22Rv1 (cell line): ENCODE data around the gene JMJD1C.

Experiments
- H3K27ac ChIP-seq: fragments of 450-650 bp; 2 replicates; pipeline ENCODE4 v1.5.1; 2017
- ZFX ChIP-seq: fragments of 450-650 bp; IDR thresholded peaks from 2 replicates; pipeline ENCODE4 v1.6.1; 2017; ENCODE audit warnings: antibody characterized with exemption, borderline replicate concordance
- TF ChIP-seq, protein P1 (sequence below): fragments of 450-650 bp; IDR thresholded peaks from 2 replicates; pipeline ENCODE4 v1.5.1; 2017; ENCODE audit warnings: mild to moderate bottlenecking

The JMJD1C gene

DNA sequence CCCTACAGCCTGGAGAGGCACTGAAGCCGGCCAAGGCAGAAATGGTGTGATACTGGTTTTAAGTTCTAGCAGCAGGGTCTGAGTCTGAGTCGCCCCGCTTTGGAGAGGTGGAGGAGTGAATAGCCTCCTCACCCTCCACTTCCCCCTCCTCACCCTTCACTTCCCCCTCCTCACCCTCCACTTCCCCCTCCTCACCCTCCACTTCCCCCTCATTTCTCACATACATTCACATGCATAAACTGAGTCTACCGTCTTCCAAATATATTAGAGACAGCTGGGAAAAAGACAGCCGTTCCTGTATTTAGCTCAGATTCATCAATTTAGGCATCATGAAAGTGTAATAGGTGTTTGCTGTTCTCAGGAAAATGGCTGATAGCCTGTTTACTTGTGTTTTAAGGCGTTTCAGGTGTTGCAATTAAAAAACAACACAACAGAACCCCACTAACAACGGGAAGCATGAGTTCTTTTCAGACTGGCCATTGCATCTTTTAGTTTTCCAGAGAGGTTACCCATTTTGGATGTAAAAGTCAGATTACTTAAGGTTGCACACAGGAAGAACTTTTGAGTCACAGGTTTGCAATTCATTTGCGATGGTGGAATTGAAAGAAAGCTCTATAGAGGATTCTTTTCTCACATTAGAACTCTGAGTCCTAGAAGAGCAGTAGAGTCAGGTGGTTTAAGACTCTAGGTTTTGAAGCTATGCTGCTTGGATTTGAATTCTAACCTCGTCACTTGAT is 331.8 kb downstream of the JMJD1C start:
- no peak overlapping the region for H3K27ac ChIP-seq
- no peak for TF ChIP-seq ZFX
- TF ChIP-seq, protein P1, sequence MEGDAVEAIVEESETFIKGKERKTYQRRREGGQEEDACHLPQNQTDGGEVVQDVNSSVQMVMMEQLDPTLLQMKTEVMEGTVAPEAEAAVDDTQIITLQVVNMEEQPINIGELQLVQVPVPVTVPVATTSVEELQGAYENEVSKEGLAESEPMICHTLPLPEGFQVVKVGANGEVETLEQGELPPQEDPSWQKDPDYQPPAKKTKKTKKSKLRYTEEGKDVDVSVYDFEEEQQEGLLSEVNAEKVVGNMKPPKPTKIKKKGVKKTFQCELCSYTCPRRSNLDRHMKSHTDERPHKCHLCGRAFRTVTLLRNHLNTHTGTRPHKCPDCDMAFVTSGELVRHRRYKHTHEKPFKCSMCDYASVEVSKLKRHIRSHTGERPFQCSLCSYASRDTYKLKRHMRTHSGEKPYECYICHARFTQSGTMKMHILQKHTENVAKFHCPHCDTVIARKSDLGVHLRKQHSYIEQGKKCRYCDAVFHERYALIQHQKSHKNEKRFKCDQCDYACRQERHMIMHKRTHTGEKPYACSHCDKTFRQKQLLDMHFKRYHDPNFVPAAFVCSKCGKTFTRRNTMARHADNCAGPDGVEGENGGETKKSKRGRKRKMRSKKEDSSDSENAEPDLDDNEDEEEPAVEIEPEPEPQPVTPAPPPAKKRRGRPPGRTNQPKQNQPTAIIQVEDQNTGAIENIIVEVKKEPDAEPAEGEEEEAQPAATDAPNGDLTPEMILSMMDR, result no peak

DNA sequence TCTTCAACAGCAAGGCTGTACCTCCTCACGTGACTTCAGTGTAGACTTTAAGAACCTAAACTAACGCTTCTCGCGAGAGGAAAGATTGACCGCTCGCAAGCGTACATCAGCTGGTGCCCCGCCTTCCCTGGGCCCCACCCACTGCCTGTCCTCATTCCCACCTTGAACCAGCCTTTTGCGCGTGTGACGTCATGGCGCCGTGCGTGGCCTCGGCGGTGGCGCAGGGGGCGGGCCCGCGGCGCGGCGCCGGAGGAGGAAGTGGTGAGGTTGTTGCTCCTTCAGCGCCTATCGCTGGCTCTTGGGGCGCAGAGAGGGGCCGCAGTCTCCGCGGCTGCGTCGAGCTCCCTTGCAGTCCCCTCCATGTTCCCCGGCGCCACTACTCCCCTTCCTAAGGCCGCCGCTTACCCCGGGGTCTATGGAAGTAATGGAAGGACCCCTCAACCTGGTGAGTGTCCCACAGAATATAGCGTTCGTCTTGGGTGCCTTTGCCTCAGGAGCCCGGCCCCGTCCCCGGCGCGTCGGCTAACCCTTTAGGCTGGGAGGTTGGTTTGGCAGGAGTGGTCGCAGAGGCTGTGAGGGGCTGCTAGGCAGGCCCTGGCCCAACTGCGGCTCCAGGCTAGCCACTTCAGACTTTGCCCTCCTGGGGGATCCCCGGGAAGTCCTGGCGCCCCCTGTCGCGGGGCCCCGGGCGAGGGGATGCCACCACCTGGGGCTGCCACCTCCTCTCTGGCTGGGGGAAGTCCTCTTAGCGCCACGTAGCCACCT is 332.5 kb downstream of the JMJD1C start, which contains the start of gene NRBF2:
NRBF2 (plus strand) TSS at position 273 of the 765 bp plus-strand sequence; CDS start at position 416, 143 bp downstream.
- peak within 1 kb of the TSS; percentile 53 for H3K27ac ChIP-seq
- TF ChIP-seq, protein P1, result no peak
- no peak for TF ChIP-seq ZFX

DNA sequence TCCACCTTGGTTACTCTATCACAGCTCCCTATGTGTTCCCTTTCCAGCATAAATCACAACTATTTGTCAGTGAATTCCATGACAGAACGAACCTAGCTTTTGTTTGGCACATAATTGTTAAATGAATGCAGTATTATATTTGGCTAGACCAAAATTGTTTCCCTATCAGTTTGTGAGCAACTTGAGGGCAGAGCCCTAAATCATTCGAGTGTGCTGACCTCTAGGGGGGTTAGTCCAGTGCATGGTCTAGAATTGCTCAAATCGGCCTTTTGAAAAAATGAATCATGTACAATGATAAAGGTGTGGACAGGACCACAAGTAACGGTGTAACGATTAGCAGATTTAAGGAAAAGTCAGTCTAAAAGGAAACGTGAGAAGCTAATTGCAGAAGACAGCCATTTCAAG is 333.1 kb downstream of the JMJD1C start:
- no peak for TF ChIP-seq ZFX
- TF ChIP-seq, protein P1, result 0 out of 2 replicates have a peak, but pooled peaks have one; percentile 9
- peak overlapping the region; percentile 53 for H3K27ac ChIP-seq

DNA sequence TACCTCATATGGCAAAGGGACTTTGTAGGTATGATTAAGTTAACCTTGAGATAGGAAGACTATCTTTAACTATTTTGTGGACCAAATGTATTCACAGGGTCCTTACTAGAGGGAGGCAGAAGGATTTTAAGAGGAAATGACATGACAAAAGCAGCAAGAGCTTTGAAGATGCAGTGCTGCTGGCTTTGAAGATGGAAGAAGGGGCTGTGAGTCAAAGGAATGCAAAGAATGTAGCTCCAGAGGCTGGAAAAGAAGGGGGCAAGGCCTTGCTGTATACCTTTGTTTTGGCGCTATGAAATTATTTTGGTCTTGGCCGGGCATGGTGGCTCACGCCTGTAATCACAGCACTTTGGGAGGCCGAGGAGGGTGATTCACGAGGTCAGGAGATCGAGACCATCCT is 335.9 kb downstream of the JMJD1C start:
- TF ChIP-seq, protein P1, result no peak
- TF ChIP-seq ZFX, result no peak
- H3K27ac ChIP-seq, result no peak overlapping the region

DNA sequence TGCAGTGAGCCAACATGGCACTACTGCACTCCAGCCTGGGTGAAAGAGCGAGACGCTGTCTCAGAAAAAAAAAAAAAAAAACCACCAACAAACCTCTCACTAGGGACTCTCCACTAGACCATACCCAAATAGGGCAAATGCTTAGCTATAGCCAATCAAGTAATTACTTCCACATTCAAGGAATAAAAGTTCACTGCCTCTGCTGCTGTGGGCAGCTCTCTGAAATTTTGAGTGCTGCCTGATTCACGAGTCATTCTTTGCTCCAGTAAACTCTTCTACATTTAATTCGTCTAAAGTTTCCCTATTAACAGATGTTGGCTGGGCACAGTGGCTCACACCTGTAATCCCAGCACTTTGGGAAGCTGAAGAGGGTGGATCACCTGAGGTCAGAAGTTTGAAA is 337.3 kb downstream of the JMJD1C start:
- no peak overlapping the region for H3K27ac ChIP-seq

DNA sequence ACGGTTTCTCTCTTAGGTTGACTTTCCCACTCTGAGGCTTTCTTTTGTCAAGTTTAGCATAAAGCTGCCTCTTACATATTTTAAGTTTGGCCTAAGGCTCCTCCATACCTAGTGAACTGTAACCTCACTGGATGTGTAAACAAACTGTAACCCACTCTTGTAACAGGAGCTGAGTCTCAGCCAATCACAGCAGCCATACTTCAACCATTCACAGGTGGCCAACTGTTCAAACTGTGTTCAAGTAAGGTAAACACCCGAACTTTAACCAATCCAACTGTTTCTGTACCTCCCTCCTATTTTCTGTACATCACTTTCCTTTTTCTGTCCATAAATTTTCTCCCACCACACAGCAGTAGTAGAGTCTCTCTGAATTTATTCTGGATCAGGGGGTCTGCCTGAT is 340.3 kb downstream of the JMJD1C start:
- no peak overlapping the region for H3K27ac ChIP-seq
- no peak for TF ChIP-seq ZFX
- TF ChIP-seq, protein P1, result no peak

More for the DNA sequence above, 337.3 kb downstream of the JMJD1C start:
- TF ChIP-seq, protein P1, result no peak
- TF ChIP-seq ZFX, result no peak
